Ishikawa (cell line): ENCODE measurements around the gene ELMO1.

Experiments
- NFIC ChIP-seq: IDR thresholded peaks from 2 replicates; pipeline ENCODE4 v1.6.1; 2012
- RAD21 ChIP-seq: IDR thresholded peaks from 2 replicates; pipeline ENCODE4 v1.6.1; 2012; ENCODE audit warnings: low read depth
- REST ChIP-seq: IDR thresholded peaks from 2 replicates; pipeline ENCODE4 v1.6.1; 2012; ENCODE audit warnings: low read depth, mild to moderate bottlenecking

GRCh38 chr7:37191797-37192196 lies 256.9 kb downstream of the ELMO1 start:
- no peak for TF ChIP-seq REST
- TF ChIP-seq RAD21: no peak
- TF ChIP-seq NFIC: no peak
